Measurements from ENCODE around the gene FAM174B. TPM values are rescaled to one million over a fixed set of nuclear protein-coding genes. Genes with fewer than 3 reads are reported as not detected.

FAM174B gene
- total and polyA plus RNA-seq, 10 of the 15 experiments (the other 5 are each of a cell fraction or from before 2014, with no cell fraction given) = 0.71 to 15.9 (median 4.2) TPM

DNA sequence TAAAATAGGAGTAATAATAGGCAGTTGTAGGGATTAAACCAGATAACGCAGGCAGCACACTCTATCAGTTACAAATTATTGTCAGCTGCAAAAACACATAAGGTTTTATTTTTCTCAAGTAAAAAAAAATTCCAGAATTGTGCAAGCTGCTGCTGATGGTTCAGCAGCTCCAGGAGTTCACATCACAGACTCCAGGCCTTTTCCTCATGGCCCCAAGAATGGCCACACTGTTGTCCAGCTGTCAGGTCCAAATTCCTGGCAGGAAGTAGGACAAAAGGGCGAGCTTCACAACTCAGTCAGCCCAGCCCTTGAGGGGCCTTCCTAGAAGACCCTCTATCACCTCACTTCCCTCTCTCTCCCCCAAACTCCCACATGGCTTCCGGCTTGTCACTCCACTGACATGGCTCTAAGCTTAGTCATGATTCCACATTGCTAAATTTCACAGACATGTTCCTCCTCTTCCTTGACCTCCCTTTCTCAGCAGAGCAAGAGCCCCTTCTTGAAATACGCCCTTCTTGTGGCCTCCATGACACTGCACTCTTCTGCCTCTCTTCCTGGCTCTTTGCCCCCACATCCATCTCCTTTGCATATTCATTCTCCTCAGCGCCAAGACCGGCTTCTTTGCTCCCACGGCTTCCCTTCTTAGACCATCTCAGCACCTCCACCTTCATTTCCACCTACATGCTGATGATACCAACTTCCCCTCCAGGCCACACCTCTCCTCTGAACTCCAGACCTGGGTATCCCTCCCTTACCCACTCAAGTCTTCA lies 27.4 kb upstream of the FAM174B start:
- Histone ChIP-seq H3K79me2 (ENCODE audit: control insufficient read depth, insufficient read depth, low read length) (no peaks in the 10 kb centered on the region), H3K9me3 (replicated peaks; ENCODE audit: control insufficient read depth, insufficient read depth, low read length) (no peaks in the 10 kb centered on the region; the same call in 2 of the 3 replicates), H3K4me1 (ENCODE audit: control insufficient read depth, insufficient read depth, low read length) (no peaks in the 10 kb centered on the region), H3K27me3 (replicated peaks in 1 of 2; ENCODE audit: control insufficient read depth in 2 of 2, insufficient read depth in 2 of 2, low read length in 1 of 2) (no peaks in the 10 kb centered on the region), H3K9ac (ENCODE audit: control insufficient read depth, insufficient read depth, low read length) (no peak overlapping the region), H3K4me2 (ENCODE audit: control insufficient read depth, insufficient read depth) (no peak overlapping the region), H3K27ac (ENCODE audit: control insufficient read depth, insufficient read depth) (no peak overlapping the region), H3K4me3 (no peak overlapping the region), H3K36me3 (ENCODE audit: control insufficient read depth in 2 of 2, insufficient read depth in 2 of 2, low read length in 1 of 2) (no peaks in the 10 kb centered on the region), H2AFZ (ENCODE audit: control insufficient read depth, low read depth, low read length) (peak overlapping the region; percentile 35), H4K20me1 (ENCODE audit: control insufficient read depth, insufficient read depth) (no peaks in the 10 kb centered on the region)
- ChIA-PET POLR2A (interaction anchor here (1.5 kb wide), 1 partner anchor 10 kb away, joined by 6 read pairs; no protein-coding TSS in a partner anchor), CTCF (interaction anchor here (0.6 to 4.9 kb wide), 10 partner anchors 12 to 585 kb away, joined by 3 to 34 read pairs (median 4); no protein-coding TSS in a partner anchor), RAD21 (ENCODE audit: unreplicated experiment) (interaction anchor here (1.0 to 3.1 kb wide), 4 partner anchors 29 to 585 kb away, joined by 3 to 16 read pairs (median 4); no protein-coding TSS in a partner anchor), SMC1A (ENCODE audit: uncharacterized antibody, unreplicated experiment) (interaction anchor here (0.9 to 4.0 kb wide), 7 partner anchors 11 to 163 kb away, joined by 3 to 19 read pairs (median 5); no protein-coding TSS in a partner anchor)
- WGBS (ENCODE audit: insufficient coverage, insufficient replicate concordance, low lambda C conversion rate, missing lambda C conversion rate) = 22% methylated on average over 7 of the region's 7 CpGs
- no peak for FAIRE-seq
- DNase-seq (ENCODE audit: low read depth, low spot score) = no peak
- intact Hi-C loops (cut with micrococcal nuclease; ENCODE audit: unreplicated experiment) (loop anchor here (1.0 kb wide), 1 partner anchor 162 kb away; no protein-coding TSS in a partner anchor), in situ Hi-C loops (cut with MboI) (no loop called here)
- no peak for ATAC-seq
- BruUV-seq (replicated peaks) = no TSS peak
- TF ChIP-seq, protein P1, sequence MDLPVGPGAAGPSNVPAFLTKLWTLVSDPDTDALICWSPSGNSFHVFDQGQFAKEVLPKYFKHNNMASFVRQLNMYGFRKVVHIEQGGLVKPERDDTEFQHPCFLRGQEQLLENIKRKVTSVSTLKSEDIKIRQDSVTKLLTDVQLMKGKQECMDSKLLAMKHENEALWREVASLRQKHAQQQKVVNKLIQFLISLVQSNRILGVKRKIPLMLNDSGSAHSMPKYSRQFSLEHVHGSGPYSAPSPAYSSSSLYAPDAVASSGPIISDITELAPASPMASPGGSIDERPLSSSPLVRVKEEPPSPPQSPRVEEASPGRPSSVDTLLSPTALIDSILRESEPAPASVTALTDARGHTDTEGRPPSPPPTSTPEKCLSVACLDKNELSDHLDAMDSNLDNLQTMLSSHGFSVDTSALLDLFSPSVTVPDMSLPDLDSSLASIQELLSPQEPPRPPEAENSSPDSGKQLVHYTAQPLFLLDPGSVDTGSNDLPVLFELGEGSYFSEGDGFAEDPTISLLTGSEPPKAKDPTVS (IDR thresholded peaks at IDR 0.05; ENCODE audit: low read depth, low read length) = no peak
- TF ChIP-seq POU2F2 (IDR thresholded peaks at IDR 0.05; ENCODE audit: borderline replicate concordance, low read depth, low read length) (peak; percentile 13; the same call in 1 of the 3 replicates), GABPA (IDR thresholded peaks at IDR 0.05; ENCODE audit: low read depth) (no peak), PML (IDR thresholded peaks at IDR 0.05; ENCODE audit: low read length) (no peak), ZSCAN29 (IDR thresholded peaks at IDR 0.05) (no peak), CREM (IDR thresholded peaks at IDR 0.05; ENCODE audit: low read depth) (no peak), HDGF (IDR thresholded peaks at IDR 0.05) (0 out of 2 replicates have a peak, but pooled peaks have one; percentile 33), RAD51 (IDR thresholded peaks at IDR 0.05) (no peak), ZNF622 (IDR thresholded peaks at IDR 0.05) (no peak), JUND (IDR thresholded peaks at IDR 0.05; ENCODE audit: low read depth, low read length) (no peak), CHD4 (IDR thresholded peaks at IDR 0.05) (no peak)
- TF ChIP-seq, protein P2, sequence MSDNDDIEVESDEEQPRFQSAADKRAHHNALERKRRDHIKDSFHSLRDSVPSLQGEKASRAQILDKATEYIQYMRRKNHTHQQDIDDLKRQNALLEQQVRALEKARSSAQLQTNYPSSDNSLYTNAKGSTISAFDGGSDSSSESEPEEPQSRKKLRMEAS (IDR thresholded peaks at IDR 0.05; ENCODE audit: low read depth, low read length) = no peak
- TF ChIP-seq, protein P3, sequence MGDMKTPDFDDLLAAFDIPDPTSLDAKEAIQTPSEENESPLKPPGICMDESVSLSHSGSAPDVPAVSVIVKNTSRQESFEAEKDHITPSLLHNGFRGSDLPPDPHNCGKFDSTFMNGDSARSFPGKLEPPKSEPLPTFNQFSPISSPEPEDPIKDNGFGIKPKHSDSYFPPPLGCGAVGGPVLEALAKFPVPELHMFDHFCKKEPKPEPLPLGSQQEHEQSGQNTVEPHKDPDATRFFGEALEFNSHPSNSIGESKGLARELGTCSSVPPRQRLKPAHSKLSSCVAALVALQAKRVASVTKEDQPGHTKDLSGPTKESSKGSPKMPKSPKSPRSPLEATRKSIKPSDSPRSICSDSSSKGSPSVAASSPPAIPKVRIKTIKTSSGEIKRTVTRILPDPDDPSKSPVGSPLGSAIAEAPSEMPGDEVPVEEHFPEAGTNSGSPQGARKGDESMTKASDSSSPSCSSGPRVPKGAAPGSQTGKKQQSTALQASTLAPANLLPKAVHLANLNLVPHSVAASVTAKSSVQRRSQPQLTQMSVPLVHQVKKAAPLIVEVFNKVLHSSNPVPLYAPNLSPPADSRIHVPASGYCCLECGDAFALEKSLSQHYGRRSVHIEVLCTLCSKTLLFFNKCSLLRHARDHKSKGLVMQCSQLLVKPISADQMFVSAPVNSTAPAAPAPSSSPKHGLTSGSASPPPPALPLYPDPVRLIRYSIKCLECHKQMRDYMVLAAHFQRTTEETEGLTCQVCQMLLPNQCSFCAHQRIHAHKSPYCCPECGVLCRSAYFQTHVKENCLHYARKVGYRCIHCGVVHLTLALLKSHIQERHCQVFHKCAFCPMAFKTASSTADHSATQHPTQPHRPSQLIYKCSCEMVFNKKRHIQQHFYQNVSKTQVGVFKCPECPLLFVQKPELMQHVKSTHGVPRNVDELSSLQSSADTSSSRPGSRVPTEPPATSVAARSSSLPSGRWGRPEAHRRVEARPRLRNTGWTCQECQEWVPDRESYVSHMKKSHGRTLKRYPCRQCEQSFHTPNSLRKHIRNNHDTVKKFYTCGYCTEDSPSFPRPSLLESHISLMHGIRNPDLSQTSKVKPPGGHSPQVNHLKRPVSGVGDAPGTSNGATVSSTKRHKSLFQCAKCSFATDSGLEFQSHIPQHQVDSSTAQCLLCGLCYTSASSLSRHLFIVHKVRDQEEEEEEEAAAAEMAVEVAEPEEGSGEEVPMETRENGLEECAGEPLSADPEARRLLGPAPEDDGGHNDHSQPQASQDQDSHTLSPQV (IDR thresholded peaks at IDR 0.05) = no peak
- TF ChIP-seq, protein P4, sequence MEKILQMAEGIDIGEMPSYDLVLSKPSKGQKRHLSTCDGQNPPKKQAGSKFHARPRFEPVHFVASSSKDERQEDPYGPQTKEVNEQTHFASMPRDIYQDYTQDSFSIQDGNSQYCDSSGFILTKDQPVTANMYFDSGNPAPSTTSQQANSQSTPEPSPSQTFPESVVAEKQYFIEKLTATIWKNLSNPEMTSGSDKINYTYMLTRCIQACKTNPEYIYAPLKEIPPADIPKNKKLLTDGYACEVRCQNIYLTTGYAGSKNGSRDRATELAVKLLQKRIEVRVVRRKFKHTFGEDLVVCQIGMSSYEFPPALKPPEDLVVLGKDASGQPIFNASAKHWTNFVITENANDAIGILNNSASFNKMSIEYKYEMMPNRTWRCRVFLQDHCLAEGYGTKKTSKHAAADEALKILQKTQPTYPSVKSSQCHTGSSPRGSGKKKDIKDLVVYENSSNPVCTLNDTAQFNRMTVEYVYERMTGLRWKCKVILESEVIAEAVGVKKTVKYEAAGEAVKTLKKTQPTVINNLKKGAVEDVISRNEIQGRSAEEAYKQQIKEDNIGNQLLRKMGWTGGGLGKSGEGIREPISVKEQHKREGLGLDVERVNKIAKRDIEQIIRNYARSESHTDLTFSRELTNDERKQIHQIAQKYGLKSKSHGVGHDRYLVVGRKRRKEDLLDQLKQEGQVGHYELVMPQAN (conservative IDR thresholded peaks at IDR 0.05) = no peak
- TF ChIP-seq, protein P5, sequence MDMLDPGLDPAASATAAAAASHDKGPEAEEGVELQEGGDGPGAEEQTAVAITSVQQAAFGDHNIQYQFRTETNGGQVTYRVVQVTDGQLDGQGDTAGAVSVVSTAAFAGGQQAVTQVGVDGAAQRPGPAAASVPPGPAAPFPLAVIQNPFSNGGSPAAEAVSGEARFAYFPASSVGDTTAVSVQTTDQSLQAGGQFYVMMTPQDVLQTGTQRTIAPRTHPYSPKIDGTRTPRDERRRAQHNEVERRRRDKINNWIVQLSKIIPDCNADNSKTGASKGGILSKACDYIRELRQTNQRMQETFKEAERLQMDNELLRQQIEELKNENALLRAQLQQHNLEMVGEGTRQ (IDR thresholded peaks at IDR 0.05; ENCODE audit: borderline replicate concordance, low read depth, low read length) = no peak
